GM12801 (cell line): ENCODE data around the gene ADAMTS7.

ENCODE experiments used
- TF ChIP-seq, protein P1 (sequence below): IDR thresholded peaks from one replicate; pipeline ENCODE4 v1.5.1; 2011; ENCODE audit warnings: control low read depth; ENCODE audit not compliant: insufficient read length; ENCODE audit errors: extremely low read depth

ADAMTS7 gene

DNA sequence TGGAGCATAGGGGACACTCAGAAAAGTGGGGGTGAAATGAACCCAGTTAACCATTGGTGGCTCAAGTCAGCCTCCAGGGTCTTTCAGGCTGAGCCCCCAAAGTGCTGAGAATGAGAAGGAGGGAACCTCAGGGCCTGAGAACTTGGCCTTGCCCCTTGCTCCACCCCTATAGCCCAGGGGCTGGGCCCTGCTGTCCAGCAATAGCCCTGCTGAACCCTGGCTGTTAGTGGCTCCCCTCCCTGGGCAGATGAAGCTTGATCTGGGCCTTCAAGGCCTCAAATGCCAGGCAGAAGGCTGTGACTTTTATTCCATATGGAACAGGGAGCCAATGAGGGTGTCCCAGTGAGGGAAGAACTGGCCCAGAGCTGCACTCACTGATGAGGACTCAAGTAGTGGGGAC lies 16.2 kb downstream of the ADAMTS7 start:
- TF ChIP-seq, protein P1, sequence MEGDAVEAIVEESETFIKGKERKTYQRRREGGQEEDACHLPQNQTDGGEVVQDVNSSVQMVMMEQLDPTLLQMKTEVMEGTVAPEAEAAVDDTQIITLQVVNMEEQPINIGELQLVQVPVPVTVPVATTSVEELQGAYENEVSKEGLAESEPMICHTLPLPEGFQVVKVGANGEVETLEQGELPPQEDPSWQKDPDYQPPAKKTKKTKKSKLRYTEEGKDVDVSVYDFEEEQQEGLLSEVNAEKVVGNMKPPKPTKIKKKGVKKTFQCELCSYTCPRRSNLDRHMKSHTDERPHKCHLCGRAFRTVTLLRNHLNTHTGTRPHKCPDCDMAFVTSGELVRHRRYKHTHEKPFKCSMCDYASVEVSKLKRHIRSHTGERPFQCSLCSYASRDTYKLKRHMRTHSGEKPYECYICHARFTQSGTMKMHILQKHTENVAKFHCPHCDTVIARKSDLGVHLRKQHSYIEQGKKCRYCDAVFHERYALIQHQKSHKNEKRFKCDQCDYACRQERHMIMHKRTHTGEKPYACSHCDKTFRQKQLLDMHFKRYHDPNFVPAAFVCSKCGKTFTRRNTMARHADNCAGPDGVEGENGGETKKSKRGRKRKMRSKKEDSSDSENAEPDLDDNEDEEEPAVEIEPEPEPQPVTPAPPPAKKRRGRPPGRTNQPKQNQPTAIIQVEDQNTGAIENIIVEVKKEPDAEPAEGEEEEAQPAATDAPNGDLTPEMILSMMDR: no peak

DNA sequence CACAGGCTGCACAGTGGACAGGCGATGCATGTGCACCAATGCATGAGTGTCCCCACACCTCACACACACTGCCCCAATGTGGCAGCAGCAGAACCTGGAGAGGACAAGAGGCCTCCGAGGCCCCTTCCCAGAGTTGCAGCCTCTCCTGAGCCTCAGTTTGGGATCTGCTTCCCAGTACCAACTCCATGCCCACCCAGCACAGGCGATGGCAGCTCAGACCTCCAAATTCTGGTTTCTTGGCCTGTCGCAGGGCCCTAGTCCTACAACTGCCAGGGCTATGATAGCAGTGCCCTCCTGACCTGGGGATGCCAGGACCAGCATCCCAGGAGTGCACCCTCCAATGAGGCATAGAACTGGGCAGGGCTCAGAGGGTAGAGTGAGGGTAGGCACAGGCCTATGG lies 19.9 kb downstream of the ADAMTS7 start:
- TF ChIP-seq, protein P1: no peak

DNA sequence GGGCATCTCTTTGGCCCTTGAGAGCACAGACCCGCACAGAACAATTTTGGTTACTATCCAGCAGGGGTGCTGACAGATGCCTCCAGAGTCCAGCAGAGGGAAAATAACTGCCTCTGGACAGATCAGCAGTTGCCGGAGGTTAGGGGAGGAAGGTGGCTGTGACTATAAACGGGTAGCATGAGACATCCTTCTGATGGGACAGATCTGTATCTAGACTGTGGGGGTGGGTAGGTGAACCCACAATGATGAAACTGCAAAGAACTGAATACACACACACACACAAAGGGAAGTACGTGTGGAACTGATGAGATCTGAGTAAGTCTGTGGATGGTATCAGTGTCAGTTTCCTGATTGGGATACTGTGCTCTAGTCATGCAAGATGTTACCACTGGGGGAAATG lies 21.2 kb downstream of the ADAMTS7 start:
- TF ChIP-seq, protein P1: no peak

DNA sequence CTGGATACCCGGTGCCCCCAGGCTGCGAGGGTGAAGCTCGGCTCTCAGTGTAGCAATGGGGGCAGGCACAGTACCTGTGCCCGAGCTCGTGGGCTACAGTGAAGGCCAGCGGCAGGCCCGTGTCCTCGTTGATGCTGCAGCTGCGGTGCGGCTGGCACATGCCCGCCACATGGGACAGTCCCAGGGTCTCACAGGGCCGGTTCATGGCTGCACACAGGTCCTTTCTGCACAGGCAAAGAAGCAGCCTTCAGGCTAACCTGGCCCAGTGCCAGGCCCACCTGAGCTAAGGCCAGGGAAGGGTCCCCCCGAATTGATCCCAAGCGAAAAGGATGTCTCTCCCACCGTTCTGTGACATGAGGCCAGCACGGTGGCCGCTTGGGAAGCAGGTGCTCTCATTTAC lies 21.6 kb downstream of the ADAMTS7 start:
- TF ChIP-seq, protein P1: no peak

DNA sequence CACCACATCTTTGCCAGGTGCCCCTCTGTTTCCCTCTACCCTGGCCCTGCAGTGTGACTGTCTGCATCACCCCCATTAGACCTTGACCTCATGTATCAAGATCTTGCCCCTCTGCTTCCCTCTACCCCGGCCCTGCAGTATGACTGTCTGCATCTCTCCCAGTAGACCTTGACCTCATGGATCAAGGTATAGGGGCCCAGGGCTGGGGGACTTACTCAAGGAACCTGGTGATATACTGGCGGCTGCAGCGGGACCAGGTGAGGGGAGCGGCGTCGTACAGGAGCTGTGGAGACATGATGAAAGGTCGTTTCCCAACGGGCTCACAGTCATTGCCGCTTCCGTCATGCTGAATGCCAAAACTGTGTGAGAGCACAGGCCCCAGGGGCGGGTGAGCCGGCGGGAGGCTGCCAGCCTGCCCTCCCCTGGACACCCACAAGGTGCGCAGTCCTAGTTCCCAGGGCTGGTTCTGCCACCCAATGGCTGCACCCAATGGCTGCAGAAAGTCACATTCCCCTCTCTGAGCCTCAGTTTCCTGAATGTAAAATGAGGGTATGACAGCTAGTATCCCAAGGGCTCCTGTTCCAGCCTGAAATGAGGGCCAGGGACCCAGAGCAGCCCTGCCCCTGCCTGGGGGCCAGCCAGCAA lies 23.1 kb downstream of the ADAMTS7 start:
- TF ChIP-seq, protein P1: no peak

DNA sequence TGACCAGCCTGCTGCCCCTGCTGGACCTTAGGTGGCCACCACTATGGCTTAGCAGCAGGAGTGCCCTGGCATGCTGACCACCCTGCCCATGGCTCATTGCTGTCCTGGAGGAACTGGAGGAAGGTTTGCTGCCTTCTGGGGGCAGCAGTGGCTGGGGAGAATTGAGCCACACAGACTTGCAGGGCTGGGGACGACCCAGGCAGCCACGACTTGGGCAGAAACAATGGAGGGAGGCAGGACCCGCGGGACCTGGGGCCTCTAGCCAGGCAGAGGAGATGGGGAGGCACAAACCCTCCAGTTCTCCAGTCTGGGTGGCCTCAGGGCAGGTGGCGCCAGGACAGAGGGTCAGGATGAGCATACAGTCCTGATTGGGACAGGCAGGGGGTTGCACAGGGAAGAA lies 32.8 kb downstream of the ADAMTS7 start:
- TF ChIP-seq, protein P1: no peak

DNA sequence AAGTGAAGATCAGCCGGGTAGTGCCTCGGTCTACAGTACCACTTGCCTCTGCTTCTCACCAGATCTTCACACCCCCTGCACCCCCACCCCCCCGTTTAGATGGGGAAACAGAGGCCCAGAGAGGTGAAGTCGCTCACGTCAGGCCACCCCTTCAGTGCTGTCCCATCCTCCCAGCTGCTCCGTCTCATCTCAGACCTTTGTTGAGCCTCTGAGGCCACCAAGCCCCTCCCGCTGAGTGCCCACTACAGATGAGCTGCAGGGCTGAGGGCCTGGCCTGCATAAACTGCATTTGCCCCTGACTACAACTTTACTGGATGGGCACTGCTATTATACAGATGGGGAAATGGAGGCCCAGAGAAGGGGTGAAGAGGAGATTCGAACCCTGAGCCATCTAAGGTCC lies 35.8 kb downstream of the ADAMTS7 start:
- TF ChIP-seq, protein P1: no peak
